ENCODE measurements around the gene IL17RA.
A peak's percentile ranks its signal among the peaks of the same experiment; 100 is the strongest.

Gene IL17RA

DNA sequence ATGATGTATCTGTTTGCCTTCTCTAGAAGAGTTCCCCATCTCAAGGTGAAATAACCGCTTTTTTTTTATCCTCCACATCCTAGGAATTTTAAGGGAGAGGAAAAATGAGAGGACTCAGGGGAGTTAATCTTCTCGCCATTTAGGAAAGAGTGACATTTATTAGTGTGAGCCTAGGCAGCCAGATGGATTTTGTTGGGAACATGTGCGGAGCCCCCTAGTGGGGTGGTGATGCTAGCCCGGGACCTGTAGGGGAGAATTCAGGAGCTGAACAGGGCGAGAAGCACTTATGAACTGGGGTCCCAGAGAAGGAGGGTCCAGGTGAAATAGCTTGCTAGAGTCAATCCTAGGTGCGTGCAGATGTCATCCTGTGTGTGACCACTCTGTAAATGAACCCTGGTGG lies 10.7 kb downstream of the IL17RA start:
- peaks cover 54% of the 10 kb centered on the region for H3K4me1 Mint-ChIP-seq
- no peak for DNase-seq (ENCODE audit: low spot score in 2 of 2)
- no peak for ATAC-seq
- no peaks in the 10 kb centered on the region for H3K9me3 Mint-ChIP-seq
- H3K27ac Mint-ChIP-seq: no peak overlapping the region
- peaks cover 31% of the 10 kb centered on the region for H3K36me3 Mint-ChIP-seq
- no peak overlapping the region for H3K4me3 Mint-ChIP-seq

DNA sequence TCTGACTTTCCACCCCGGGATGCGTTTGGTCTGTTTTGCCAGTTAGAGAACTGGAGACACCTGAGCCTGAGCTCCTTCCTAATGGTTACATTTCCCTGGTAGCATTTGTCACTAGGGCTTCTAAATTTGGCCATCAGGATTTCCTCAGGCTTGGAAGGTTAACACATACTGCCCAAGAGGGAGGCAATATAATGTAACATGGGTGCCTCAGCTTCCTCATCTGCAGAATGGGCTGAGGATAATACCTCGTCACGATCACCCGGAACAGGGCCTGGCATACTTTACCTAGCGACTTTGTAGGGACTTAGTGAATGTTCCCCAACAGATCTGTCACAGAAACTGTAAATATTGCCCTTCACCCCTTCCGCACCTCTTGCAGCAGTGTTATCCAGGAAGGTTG lies 11.3 kb downstream of the IL17RA start:
- no peak overlapping the region for H3K4me3 Mint-ChIP-seq
- no peak overlapping the region for H3K27ac Mint-ChIP-seq

DNA sequence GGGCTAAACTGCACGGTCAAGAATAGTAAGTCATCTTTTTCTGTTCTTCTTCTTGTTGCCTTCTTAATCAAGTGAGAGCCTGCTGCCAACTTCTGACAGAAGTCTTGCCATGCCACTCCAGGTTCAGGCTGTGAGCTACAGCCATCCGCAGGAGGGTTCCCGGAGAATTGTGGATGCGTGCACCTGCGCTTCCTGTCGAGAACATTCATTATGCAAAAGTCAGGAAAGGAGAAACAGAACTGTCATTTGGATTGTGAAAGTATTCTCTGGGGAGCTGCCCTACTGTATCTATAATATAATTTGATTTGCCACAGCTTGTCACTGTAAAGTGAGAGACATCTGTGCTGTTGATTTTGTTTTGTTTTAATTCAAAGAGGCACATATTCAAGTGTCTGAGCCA lies 12.3 kb downstream of the IL17RA start:
- H3K4me3 Mint-ChIP-seq: no peak overlapping the region
- H3K27ac Mint-ChIP-seq: no peak overlapping the region

More for the DNA sequence above, 11.3 kb downstream of the IL17RA start:
- Mint-ChIP-seq H3K36me3 (peaks cover 36% of the 10 kb centered on the region), H3K9me3 (no peaks in the 10 kb centered on the region), H3K4me1 (peaks cover 54% of the 10 kb centered on the region)
- DNase-seq (ENCODE audit: low spot score in 2 of 2) (no peak), ATAC-seq (no peak)

DNA sequence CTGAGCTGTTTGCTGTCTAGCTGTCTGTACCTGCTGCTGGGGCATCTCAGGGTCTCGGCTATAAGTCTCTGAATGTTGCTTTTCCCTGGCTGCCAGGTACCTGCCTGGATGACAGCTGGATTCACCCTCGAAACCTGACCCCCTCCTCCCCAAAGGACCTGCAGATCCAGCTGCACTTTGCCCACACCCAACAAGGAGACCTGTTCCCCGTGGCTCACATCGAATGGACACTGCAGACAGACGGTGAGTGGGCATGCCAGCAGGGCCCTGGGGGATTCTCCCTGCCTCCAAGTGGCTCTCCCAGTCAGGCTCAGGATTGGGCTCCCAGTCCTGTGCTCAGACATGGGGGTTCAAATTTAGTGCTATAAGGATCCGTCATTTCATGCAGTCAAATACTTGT lies 12.9 kb downstream of the IL17RA start:
- Mint-ChIP-seq H3K36me3 (peaks cover 52% of the 10 kb centered on the region), H3K4me1 (peaks cover 55% of the 10 kb centered on the region)
- no peak for ATAC-seq

More for the DNA sequence above, 12.3 kb downstream of the IL17RA start:
- no peak for ATAC-seq
- Mint-ChIP-seq H3K9me3 (no peaks in the 10 kb centered on the region), H3K36me3 (peaks cover 46% of the 10 kb centered on the region), H3K4me1 (peaks cover 56% of the 10 kb centered on the region)
- DNase-seq (ENCODE audit: low spot score in 2 of 2): no peak

DNA sequence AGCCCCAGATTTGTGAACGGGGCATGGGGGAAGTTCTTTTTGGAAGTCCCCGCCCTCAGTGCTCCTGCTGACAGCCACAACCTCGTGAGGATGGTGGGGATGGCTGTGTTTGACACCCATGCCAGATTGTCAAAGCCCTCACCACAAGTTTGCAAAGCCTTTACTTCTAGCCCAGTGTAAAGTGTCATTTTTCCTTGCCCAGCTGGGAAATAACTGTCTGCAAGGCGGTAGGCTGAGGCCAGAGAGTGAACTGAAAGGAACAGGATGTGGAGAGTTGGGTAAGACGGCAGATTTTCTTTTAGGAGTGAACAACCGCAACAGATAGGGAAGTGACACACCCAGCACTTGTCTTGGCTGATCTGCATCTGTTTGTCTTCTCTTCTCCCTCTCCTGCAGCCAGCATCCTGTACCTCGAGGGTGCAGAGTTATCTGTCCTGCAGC lies 13.6 kb downstream of the IL17RA start:
- H3K9me3 Mint-ChIP-seq: no peaks in the 10 kb centered on the region
- no peak overlapping the region for H3K4me3 Mint-ChIP-seq
- peak in 1 of 2 donors; percentile 57 for DNase-seq (ENCODE audit: low spot score in 2 of 2)
- peaks cover 59% of the 10 kb centered on the region for H3K36me3 Mint-ChIP-seq
- peaks cover 56% of the 10 kb centered on the region for H3K4me1 Mint-ChIP-seq
- H3K27ac Mint-ChIP-seq: no peak overlapping the region
- peak; percentile 73 for ATAC-seq

More for the DNA sequence above, 12.9 kb downstream of the IL17RA start:
- H3K27ac Mint-ChIP-seq: no peak overlapping the region
- no peak for DNase-seq (ENCODE audit: low spot score in 2 of 2)
- no peak overlapping the region for H3K4me3 Mint-ChIP-seq
- no peaks in the 10 kb centered on the region for H3K9me3 Mint-ChIP-seq

GRCh38 chr22:17100621-17101020 lies 15.8 kb downstream of the IL17RA start:
- H3K9me3 Mint-ChIP-seq: no peaks in the 10 kb centered on the region
- DNase-seq (ENCODE audit: low spot score in 2 of 2) (no peak), ATAC-seq (no peak)
- no peak overlapping the region for H3K27ac Mint-ChIP-seq
- no peak overlapping the region for H3K4me3 Mint-ChIP-seq
- H3K4me1 Mint-ChIP-seq: peaks cover 50% of the 10 kb centered on the region
- peaks cover 76% of the 10 kb centered on the region for H3K36me3 Mint-ChIP-seq

DNA sequence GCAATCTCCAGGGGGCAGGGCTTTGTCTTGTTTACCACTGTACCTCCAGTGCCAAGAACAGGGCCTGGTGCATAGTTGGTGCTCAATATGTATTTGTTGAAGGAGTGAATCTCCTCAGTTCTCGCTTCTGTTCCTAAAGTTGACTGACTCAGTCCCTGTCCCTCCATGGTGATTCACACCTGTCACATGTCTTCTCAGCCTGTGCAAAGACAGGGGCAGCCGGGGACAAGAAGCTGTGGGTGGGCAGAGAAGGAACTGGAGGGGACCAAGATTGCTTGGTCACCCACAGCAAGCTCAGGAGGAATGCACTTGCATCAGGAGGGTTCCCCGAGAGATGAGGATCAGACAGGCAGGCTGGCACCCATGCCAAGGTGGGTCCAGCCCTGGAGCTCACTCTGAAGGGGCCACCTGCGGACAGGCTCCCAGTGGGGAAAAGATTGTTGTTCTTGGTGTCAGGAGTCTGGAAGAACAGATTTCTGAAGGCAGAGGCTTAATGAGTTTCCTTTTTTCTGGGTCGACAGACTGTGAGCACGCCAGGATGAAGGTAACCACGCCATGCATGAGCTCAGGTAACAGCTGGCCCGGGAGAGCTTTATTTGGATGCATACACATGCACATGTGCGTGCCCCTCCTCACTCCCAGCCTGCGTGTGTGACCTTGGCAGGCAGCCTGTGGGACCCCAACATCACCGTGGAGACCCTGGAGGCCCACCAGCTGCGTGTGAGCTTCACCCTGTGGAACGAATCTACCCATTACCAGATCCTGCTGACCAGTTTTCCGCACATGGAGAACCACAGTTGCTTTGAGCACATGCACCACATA lies 16.9 kb downstream of the IL17RA start:
- no peak overlapping the region for H3K4me3 Mint-ChIP-seq
- H3K27ac Mint-ChIP-seq: no peak overlapping the region
- ATAC-seq: no peak
- no peaks in the 10 kb centered on the region for H3K9me3 Mint-ChIP-seq
- peaks cover 84% of the 10 kb centered on the region for H3K36me3 Mint-ChIP-seq
- peaks cover 52% of the 10 kb centered on the region for H3K4me1 Mint-ChIP-seq
- no peak for DNase-seq (ENCODE audit: low spot score in 2 of 2)

DNA sequence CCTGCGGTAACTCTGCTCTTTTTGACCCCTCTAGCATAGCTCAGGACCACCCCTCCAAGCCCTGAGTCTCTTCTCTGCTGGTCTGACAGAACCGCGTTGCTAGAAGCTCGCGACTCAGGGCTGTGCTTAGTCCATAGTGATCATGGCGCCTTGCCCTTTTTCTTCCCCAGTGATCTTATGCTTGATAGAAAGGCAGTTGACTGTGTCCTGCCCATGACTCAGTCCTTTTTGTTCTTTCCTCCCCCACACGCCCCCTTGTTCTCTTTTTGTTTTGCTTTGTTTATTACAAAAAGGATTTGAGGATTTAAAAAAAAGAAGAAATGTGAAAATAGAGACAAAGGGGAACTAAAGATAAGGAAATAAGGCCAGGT lies 17.5 kb downstream of the IL17RA start:
- H3K4me3 Mint-ChIP-seq: no peak overlapping the region
- peaks cover 90% of the 10 kb centered on the region for H3K36me3 Mint-ChIP-seq
- H3K9me3 Mint-ChIP-seq: no peaks in the 10 kb centered on the region
- DNase-seq (ENCODE audit: low spot score in 2 of 2) (no peak), ATAC-seq (no peak)
- H3K4me1 Mint-ChIP-seq: peaks cover 52% of the 10 kb centered on the region
- H3K27ac Mint-ChIP-seq: no peak overlapping the region

DNA sequence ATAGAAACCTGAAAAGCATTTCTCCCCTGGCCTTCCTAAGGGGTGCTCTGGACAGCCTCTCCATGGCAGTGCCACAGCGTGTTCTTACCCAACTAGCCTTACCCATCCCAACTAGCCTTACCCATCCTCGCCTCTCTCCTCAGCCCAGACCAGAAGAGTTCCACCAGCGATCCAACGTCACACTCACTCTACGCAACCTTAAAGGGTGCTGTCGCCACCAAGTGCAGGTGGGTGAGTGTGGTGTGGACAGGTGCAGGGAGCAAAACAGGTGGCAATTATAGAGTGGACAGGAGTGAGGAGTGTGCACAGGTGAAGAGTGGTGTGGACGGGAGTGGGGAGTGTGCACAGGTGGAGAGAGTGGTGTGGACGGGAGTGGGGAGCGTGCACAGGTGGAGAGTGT lies 18.6 kb downstream of the IL17RA start:
- Mint-ChIP-seq H3K9me3 (no peaks in the 10 kb centered on the region), H3K36me3 (peaks cover 92% of the 10 kb centered on the region), H3K4me1 (peaks cover 41% of the 10 kb centered on the region), H3K4me3 (no peak overlapping the region), H3K27ac (no peak overlapping the region)
- no peak for DNase-seq (ENCODE audit: low spot score in 2 of 2)
- no peak for ATAC-seq

DNA sequence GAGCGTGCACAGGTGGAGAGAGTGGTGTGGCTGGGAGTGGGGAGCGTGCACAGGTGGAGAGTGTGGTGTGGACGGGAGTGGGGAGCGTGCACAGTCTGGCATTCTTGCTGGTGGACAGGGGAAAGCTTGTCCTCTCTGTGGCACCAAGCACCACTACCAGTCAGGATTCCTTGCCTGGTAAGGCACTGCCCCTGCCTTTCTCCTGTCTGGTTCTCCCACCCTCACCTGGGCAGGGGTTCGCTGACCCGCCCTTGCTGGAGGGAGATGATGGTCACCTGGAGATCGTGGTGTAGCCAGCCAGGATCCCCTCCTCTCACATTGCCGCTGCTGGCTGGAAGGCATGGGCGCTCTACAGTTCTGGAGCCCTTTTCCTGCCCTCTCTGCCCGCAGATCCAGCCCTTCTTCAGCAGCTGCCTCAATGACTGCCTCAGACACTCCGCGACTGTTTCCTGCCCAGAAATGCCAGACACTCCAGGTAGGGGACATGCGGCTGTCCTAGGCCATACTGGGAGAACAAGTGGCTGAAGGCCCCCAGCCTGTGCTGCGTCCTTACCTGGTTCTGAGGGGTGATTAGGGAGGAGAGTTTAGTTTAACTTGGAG lies 19.6 kb downstream of the IL17RA start:
- DNase-seq (ENCODE audit: low spot score in 2 of 2): no peak
- Mint-ChIP-seq H3K27ac (no peak overlapping the region), H3K9me3 (no peaks in the 10 kb centered on the region), H3K4me1 (peaks cover 34% of the 10 kb centered on the region), H3K36me3 (peaks cover 84% of the 10 kb centered on the region), H3K4me3 (no peak overlapping the region)
- no peak for ATAC-seq

GRCh38 chr22:17105143-17106129 lies 20.6 kb downstream of the IL17RA start:
- ATAC-seq: no peak
- Mint-ChIP-seq H3K27ac (no peak overlapping the region), H3K36me3 (peaks cover 84% of the 10 kb centered on the region), H3K4me3 (no peak overlapping the region), H3K4me1 (peaks cover 34% of the 10 kb centered on the region), H3K9me3 (no peaks in the 10 kb centered on the region)
- DNase-seq (ENCODE audit: low spot score in 2 of 2): no peak

DNA sequence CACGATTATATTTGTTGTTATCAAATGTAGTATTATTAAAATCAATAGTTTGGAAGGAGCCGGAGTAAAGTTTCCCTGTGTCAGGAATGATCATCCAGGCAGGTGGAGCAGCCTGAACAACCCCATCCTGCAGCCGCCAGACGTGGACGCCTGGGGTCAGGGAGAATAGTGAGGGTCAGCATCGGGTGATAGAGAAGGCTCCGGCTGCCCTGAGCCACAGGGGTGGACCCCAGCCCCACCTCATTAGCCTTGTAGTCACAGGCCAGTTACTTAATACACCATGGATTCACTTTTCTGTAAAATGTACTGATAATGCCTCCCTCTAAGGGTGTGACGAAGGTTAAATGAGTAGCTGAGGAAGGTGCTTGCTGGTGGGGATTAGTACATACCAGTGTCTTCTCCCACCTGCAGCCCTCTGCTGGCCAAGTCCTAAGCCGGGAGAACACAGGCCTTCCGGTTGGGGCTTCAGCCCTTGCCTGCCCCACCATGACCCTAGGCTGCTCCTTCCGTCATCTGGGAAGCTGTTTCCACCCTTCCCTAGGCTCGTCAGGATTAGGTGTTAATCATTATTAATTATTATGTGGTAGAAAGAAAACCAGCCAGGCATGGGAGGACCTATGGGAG lies 21.5 kb downstream of the IL17RA start:
- DNase-seq (ENCODE audit: low spot score in 2 of 2): no peak
- H3K9me3 Mint-ChIP-seq: no peaks in the 10 kb centered on the region
- H3K4me3 Mint-ChIP-seq: no peak overlapping the region
- peak; percentile 48 for ATAC-seq
- peaks cover 83% of the 10 kb centered on the region for H3K36me3 Mint-ChIP-seq
- H3K27ac Mint-ChIP-seq: no peak overlapping the region
- peaks cover 30% of the 10 kb centered on the region for H3K4me1 Mint-ChIP-seq

- no peak overlapping the region for H3K27ac Mint-ChIP-seq
- no peak overlapping the region for H3K4me3 Mint-ChIP-seq
- H3K9me3 Mint-ChIP-seq: no peaks in the 10 kb centered on the region
- H3K36me3 Mint-ChIP-seq: peaks cover 78% of the 10 kb centered on the region
- peak; percentile 19 for ATAC-seq
- no peak for DNase-seq (ENCODE audit: low spot score in 2 of 2)
- H3K4me1 Mint-ChIP-seq: peaks cover 26% of the 10 kb centered on the region
Observed at GRCh38 chr22:17106785-17107546, 22.2 kb downstream of the IL17RA start.

- DNase-seq (ENCODE audit: low spot score in 2 of 2) (no peak), ATAC-seq (no peak)
- no peak overlapping the region for H3K4me3 Mint-ChIP-seq
- peaks cover 72% of the 10 kb centered on the region for H3K36me3 Mint-ChIP-seq
- H3K9me3 Mint-ChIP-seq: no peaks in the 10 kb centered on the region
- H3K4me1 Mint-ChIP-seq: peaks cover 21% of the 10 kb centered on the region
- no peak overlapping the region for H3K27ac Mint-ChIP-seq
Observed at GRCh38 chr22:17107547-17107810, 22.7 kb downstream of the IL17RA start.
